A549 treated with CORT108297 at 1 μM for 4 hours (cell line): ENCODE measurements around the gene CLDN6. TPM values are rescaled to one million over a fixed set of nuclear protein-coding genes. Genes with fewer than 3 reads are reported as not detected.

ENCODE experiments used
- total RNA-seq: library from RNA; stranded (reverse); fragments of 200-300 nt; extraction: Qiagen RNA extraction; gene quantifications from 5 replicates; pipeline ENCODE4 v1.2.3, GENCODE V29; 2022

The CLDN6 gene
- 0.30 to 0.53 TPM (median 0.35 TPM) in 5 replicates for total RNA-seq

GRCh38 chr16:3017794-3018506, at the start of gene CLDN6:
Gene CLDN6, minus strand, starts transcription at chr16:3018183. Its CDS starts 2,162 bp downstream, at chr16:3016021.

GRCh38 chr16:3065069-3065741, 47.2 kb upstream of the CLDN6 start, which contains the start of gene IL32:
Gene IL32, plus strand, starts transcription at chr16:3065640. Its CDS starts 172 bp downstream, at chr16:3065812.

DNA sequence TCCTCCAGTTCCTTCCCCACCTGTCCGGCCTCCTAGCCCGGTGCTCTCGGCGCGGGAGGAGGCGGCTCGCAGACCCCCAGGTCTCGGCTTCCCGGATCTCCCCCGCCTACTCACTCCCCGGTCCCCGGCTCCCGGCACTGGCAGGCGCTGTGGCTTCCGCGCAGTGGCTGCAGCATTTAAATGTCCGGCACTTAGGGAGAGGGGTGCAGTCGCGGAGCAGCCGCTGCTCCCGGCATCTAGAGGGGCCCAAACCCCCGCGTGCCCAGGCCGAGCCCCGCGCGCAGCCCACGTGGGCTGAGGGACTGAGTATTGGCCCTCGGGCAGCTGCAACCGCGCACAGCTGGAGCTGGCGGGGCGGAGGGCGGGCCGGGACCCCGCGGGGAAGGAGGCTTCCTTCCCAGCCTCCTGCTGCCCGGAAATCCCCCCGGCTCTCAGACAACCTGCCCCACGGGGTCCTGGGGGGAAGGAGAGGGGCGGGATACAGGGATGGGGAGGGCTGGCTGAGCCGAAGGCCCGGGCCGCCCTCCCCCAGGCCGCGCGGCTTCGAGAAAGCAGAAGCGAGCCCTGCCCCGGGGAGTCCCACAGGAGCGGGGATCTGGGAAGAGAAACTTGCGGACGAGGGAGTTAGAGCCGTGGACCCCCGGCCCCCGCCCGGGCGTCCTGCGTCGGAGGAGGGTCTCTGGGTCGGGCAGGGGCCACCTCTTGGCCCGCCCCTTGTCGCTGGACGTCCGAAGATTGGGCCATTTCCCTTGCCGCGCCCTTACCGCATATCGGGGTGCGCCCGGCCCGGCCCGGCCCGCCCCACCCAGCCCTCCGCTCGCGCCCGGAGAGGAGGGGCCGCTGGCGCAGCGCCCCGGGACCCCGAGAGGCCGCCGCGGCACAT, 28.0 kb upstream of the CLDN6 start, which contains the start of gene MMP25:
Gene MMP25, plus strand, starts transcription at position 804 of the 883 bp plus-strand sequence. CDS start 357 bp downstream, outside the sequence.

DNA sequence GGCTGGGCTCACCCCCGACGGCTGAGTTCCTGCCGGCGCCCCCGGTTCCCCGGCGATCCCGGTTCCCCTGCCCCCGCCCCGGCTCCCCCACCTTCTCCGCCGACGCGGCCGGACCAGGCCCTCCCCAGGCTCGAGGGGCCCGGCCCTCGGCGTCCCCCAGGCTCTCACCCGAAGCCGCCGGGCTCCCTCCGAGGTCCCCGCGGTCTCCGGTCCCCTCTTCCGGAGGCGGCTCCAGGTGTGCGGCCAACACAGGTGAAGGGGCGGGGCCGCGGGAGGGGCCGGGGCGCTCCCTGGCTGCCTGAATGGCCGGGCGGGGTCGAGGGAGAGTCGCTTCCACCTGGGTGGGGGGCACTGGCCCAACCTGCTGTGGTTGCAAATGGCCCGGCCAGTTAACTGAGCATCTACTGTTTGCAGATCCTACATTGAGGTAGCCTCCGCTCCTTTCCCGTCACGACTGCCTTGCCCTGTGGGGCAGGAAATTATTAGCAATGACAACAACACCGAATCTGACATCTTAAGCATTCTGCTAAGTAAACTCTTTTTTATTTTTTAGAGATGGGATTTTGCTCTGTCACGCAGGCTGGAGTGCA, 18.8 kb upstream of the CLDN6 start, which contains the start of gene BICDL2:
Gene BICDL2, minus strand, starts transcription at position 219 of the 590 bp plus-strand sequence. CDS start 1,448 bp downstream, outside the sequence.

GRCh38 chr16:3023669-3024478, 5.9 kb upstream of the CLDN6 start, which contains the start of the genes HCFC1R1 and THOC6:
Gene HCFC1R1, minus strand, starts transcription at chr16:3023942. Its CDS starts 1 bp downstream, at chr16:3023941.
Gene THOC6, plus strand, starts transcription at chr16:3024035. Its CDS starts 292 bp downstream, at chr16:3024327.

GRCh38 chr16:3020247-3020603, 2.2 kb upstream of the CLDN6 start, which contains the start of gene TNFRSF12A:
Gene TNFRSF12A, plus strand, starts transcription at chr16:3020368. Its CDS starts 30 bp downstream, at chr16:3020398.

GRCh38 chr16:3012828-3013420, 5.1 kb downstream of the CLDN6 start, which contains the start of gene CLDN9:
Gene CLDN9, plus strand, starts transcription at chr16:3012923. Its CDS starts 440 bp downstream, at chr16:3013363.

GRCh38 chr16:2980227-2981176, 37.5 kb downstream of the CLDN6 start, which contains the start of gene PKMYT1:
Gene PKMYT1, minus strand, starts transcription at chr16:2980446. Its CDS starts 789 bp downstream, at chr16:2979657.

GRCh38 chr16:2968738-2969544, 49.0 kb downstream of the CLDN6 start, which contains the start of gene PAQR4:
Gene PAQR4, plus strand, starts transcription at chr16:2969348. Its CDS starts 327 bp downstream, at chr16:2969675.

Other genes starting within 250 kb of the CLDN6 start
- 441 to 526 TPM (median 493 TPM) in 5 replicates for gene ELOB, start 240.9 kb downstream of the CLDN6 start, total RNA-seq
- not detected in 5 replicates for gene PRSS33, start 230.6 kb downstream of the CLDN6 start, total RNA-seq
- gene PRSS41, start 219.7 kb downstream of the CLDN6 start, total RNA-seq = not detected in 5 replicates
- 0.14 to 0.35 TPM in 2 of 5 replicates, not detected in the others for gene PRSS21, start 200.9 kb downstream of the CLDN6 start, total RNA-seq
- gene ZG16B, start 187.9 kb downstream of the CLDN6 start, total RNA-seq = 0.74 to 1.2 TPM (median 0.82 TPM) in 5 replicates
- gene PRSS22, start 160.0 kb downstream of the CLDN6 start, total RNA-seq = 1.2 to 2.8 TPM (median 2.4 TPM) in 5 replicates
- 47.2 to 60.5 TPM (median 56.0 TPM) in 5 replicates for gene FLYWCH2, start 135.0 kb downstream of the CLDN6 start, total RNA-seq
- gene FLYWCH1, start 106.3 kb downstream of the CLDN6 start, total RNA-seq = 18.4 to 33.4 TPM (median 28.8 TPM) in 5 replicates
- gene KREMEN2, start 53.9 kb downstream of the CLDN6 start, total RNA-seq = 0.74 to 2.4 TPM (median 2.2 TPM) in 5 replicates
- 29.3 to 49.0 TPM (median 45.3 TPM) in 5 replicates for gene PAQR4, start 48.8 kb downstream of the CLDN6 start, total RNA-seq
- gene PKMYT1, start 37.7 kb downstream of the CLDN6 start, total RNA-seq = 58.3 to 101 TPM (median 92.1 TPM) in 5 replicates
- gene CLDN9, start 5.3 kb downstream of the CLDN6 start, total RNA-seq = 0.30 to 0.52 TPM (median 0.35 TPM) in 5 replicates
- gene TNFRSF12A, start 2.2 kb upstream of the CLDN6 start, total RNA-seq = 461 to 723 TPM (median 621 TPM) in 5 replicates
- gene HCFC1R1, start 5.8 kb upstream of the CLDN6 start, total RNA-seq = 204 to 258 TPM (median 252 TPM) in 5 replicates
- gene THOC6, start 5.9 kb upstream of the CLDN6 start, total RNA-seq = 24.3 to 39.1 TPM (median 34.7 TPM) in 5 replicates
- gene BICDL2, start 18.8 kb upstream of the CLDN6 start, total RNA-seq = not detected in 5 replicates
- 0.52 to 1.0 TPM (median 0.90 TPM) in 5 replicates for gene MMP25, start 28.4 kb upstream of the CLDN6 start, total RNA-seq
- 22.4 to 40.0 TPM (median 27.1 TPM) in 5 replicates for gene IL32, start 47.5 kb upstream of the CLDN6 start, total RNA-seq
- 0.03 to 0.05 TPM in 2 of 5 replicates, not detected in the others for gene ZSCAN10, start 81.1 kb upstream of the CLDN6 start, total RNA-seq
- gene ZNF205, start 94.4 kb upstream of the CLDN6 start, total RNA-seq = 10.8 to 15.5 TPM (median 14.6 TPM) in 5 replicates
- 8.9 to 13.7 TPM (median 11.8 TPM) in 5 replicates for gene ZNF213, start 116.8 kb upstream of the CLDN6 start, total RNA-seq
- 0.24 to 0.60 TPM (median 0.40 TPM) in 5 replicates for gene OR1F1, start 170.0 kb upstream of the CLDN6 start, total RNA-seq
- 7.1 to 8.8 TPM (median 8.0 TPM) in 5 replicates for gene ZNF200, start 217.0 kb upstream of the CLDN6 start, total RNA-seq
- gene MEFV, start 238.4 kb upstream of the CLDN6 start, total RNA-seq = not detected in 5 replicates